Measurements from ENCODE around the gene PRKCA. TPM values are rescaled to one million over a fixed set of nuclear protein-coding genes. Genes with fewer than 3 reads are reported as not detected.
A peak's percentile ranks its signal among the peaks of the same experiment; 100 is the strongest.

Gene PRKCA
- total RNA-seq, 1 experiment from 2014 or later, result 29.6 TPM

DNA sequence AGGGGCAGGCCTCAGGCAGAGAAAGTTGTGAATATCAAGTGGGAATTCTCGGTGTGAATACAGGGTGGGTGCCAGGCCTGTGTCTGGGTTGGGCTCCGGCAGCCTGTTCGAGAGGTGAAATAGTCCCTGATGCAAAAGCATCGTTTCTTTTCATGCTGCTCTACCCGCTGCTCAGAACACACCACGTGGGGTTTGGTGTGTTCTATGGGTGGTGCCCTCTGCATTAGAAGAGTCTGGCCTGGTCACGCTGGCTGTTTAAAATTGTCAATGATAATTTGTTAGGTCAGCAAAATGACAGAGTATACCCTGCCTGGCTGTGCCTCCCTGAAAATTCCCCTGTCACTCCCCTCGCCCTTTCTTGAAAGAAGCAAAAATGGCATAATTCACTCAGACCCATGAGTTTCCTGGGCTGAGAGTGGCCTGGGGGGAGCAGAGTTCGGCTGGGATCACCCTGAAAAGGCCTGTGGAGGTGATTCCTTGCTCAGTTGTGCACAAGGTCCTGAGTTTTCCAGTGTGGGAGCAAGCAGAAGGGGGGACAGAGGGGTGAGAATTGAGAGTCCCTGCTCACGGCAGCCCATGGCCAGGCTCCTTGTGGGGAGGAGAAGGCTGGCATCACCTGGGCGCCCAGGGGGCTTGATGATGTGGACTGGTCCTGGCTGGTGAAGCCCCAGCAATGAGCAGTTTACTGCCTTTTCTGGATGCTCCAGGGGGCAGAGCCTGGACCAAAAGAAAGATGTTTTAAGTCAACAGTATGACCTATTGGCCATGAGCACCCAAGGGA lies 535.7 kb downstream of the PRKCA start:
- peak in 1 of 2 experiments; percentile 14 for DNase-seq
- CTCF ChIA-PET, result no interaction called here
- peaks cover 13% of the 10 kb centered on the region for H3K27me3 Mint-ChIP-seq (ENCODE audit: insufficient read depth, unreplicated experiment)

DNA sequence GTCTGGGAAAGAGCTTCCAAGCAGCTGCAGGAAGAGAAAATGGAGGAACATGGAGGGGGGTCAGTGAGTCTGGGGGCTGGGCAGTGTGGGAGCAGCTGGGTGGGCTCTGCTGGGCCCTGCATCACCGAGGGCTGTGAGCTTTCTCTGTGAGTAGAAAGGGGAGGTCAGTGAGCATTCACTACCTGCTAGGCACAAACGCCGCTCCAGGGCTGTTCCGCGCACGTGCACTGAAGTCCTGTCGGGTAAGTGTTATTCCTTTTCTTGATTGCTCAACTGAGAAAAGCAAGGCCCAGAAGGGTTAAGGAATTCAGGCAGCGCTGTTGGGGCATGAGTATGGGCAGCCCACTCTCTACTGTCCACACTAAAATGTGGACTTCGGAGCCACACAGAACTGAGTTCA lies 537.2 kb downstream of the PRKCA start:
- Mint-ChIP-seq H3K27ac (ENCODE audit: unreplicated experiment) (no peak overlapping the region), H3K4me1 (ENCODE audit: low read depth, unreplicated experiment) (no peaks in the 10 kb centered on the region), H3K9me3 (ENCODE audit: unreplicated experiment) (no peaks in the 10 kb centered on the region), H3K4me3 (ENCODE audit: unreplicated experiment) (no peak overlapping the region), H3K36me3 (ENCODE audit: insufficient read depth, unreplicated experiment) (no peaks in the 10 kb centered on the region), H3K27me3 (ENCODE audit: insufficient read depth, unreplicated experiment) (peaks cover 10% of the 10 kb centered on the region)
- peaks cover 4% of the 10 kb centered on the region; the same call in 1 of the 2 replicates for H3K4me1 ChIP-seq
- no TSS peak for BruUV-seq (replicated peaks)
- H3K27me3 ChIP-seq (replicated peaks; ENCODE audit: control insufficient read depth, insufficient read depth, low read length), result no peaks in the 10 kb centered on the region
- ChIA-PET CTCF (no interaction called here), POLR2A (no interaction called here)
- H3K4me3 ChIP-seq (ENCODE audit: low read depth, low read length), result no peak overlapping the region
- TF ChIP-seq, protein P1, sequence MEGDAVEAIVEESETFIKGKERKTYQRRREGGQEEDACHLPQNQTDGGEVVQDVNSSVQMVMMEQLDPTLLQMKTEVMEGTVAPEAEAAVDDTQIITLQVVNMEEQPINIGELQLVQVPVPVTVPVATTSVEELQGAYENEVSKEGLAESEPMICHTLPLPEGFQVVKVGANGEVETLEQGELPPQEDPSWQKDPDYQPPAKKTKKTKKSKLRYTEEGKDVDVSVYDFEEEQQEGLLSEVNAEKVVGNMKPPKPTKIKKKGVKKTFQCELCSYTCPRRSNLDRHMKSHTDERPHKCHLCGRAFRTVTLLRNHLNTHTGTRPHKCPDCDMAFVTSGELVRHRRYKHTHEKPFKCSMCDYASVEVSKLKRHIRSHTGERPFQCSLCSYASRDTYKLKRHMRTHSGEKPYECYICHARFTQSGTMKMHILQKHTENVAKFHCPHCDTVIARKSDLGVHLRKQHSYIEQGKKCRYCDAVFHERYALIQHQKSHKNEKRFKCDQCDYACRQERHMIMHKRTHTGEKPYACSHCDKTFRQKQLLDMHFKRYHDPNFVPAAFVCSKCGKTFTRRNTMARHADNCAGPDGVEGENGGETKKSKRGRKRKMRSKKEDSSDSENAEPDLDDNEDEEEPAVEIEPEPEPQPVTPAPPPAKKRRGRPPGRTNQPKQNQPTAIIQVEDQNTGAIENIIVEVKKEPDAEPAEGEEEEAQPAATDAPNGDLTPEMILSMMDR (IDR thresholded peaks at IDR 0.05; ENCODE audit: insufficient read depth in 1 of 2, low read depth in 1 of 2, low read length in 1 of 2, severe bottlenecking in 1 of 2, unreplicated experiment in 1 of 2), result no peak
- H3K9me3 ChIP-seq, result no peaks in the 10 kb centered on the region
- no peaks in the 10 kb centered on the region for H3K36me3 ChIP-seq (ENCODE audit: control insufficient read depth, insufficient read depth, low read length)
- intact Hi-C loops (cut with micrococcal nuclease; ENCODE audit: unreplicated experiment), result no loop called here
- DNase-seq, result peak in 1 of 2 experiments; percentile 11

More for the DNA sequence above, 535.7 kb downstream of the PRKCA start:
- BruUV-seq (replicated peaks), result no TSS peak
- no peaks in the 10 kb centered on the region for H3K9me3 ChIP-seq
- no peak overlapping the region for H3K4me3 Mint-ChIP-seq (ENCODE audit: unreplicated experiment)
- no peaks in the 10 kb centered on the region for H3K9me3 Mint-ChIP-seq (ENCODE audit: unreplicated experiment)
- no peaks in the 10 kb centered on the region for H3K36me3 Mint-ChIP-seq (ENCODE audit: insufficient read depth, unreplicated experiment)
- no peaks in the 10 kb centered on the region for H3K27me3 ChIP-seq (replicated peaks; ENCODE audit: control insufficient read depth, insufficient read depth, low read length)
- H3K4me1 ChIP-seq, result peaks cover 4% of the 10 kb centered on the region; the same call in 1 of the 2 replicates
- TF ChIP-seq, protein P1 (IDR thresholded peaks at IDR 0.05; ENCODE audit: insufficient read depth in 1 of 2, low read depth in 1 of 2, low read length in 1 of 2, severe bottlenecking in 1 of 2, unreplicated experiment in 1 of 2), result no peak
- no peak overlapping the region for H3K4me3 ChIP-seq (ENCODE audit: low read depth, low read length)
- no peaks in the 10 kb centered on the region for H3K4me1 Mint-ChIP-seq (ENCODE audit: low read depth, unreplicated experiment)
- intact Hi-C loops (cut with micrococcal nuclease; ENCODE audit: unreplicated experiment), result no loop called here
- POLR2A ChIA-PET, result no interaction called here
- H3K27ac Mint-ChIP-seq (ENCODE audit: unreplicated experiment), result no peak overlapping the region
- H3K36me3 ChIP-seq (ENCODE audit: control insufficient read depth, insufficient read depth, low read length), result no peaks in the 10 kb centered on the region

DNA sequence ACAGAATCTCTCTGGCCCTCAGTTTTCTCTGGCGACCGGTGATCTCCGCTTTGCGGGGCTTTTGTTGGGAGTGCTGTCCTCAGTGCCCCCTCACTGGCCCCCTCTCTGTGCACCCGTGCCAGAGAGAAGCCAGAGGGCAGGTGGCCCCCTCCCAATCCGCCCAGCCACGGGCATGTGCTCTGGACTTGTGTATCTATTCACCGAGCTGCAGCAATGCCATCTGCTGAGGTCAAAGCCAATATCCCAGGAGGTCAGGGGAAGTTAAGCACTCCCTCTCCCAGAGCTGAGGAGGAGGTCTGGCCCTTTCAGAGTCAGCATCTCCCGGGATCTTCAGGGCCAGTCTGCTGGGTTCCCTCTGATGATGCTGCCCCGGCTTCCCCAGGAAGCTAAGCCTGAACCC lies 537.6 kb downstream of the PRKCA start:
- Mint-ChIP-seq H3K9me3 (ENCODE audit: unreplicated experiment) (no peaks in the 10 kb centered on the region), H3K27me3 (ENCODE audit: insufficient read depth, unreplicated experiment) (peaks cover 12% of the 10 kb centered on the region), H3K36me3 (ENCODE audit: insufficient read depth, unreplicated experiment) (no peaks in the 10 kb centered on the region), H3K27ac (ENCODE audit: unreplicated experiment) (no peak overlapping the region), H3K4me1 (ENCODE audit: low read depth, unreplicated experiment) (no peaks in the 10 kb centered on the region), H3K4me3 (ENCODE audit: unreplicated experiment) (no peak overlapping the region)
- no TSS peak for BruUV-seq (replicated peaks)
- POLR2A ChIA-PET, result no interaction called here
- Histone ChIP-seq H3K36me3 (ENCODE audit: control insufficient read depth, insufficient read depth, low read length) (no peaks in the 10 kb centered on the region), H3K9me3 (no peaks in the 10 kb centered on the region), H3K27me3 (replicated peaks; ENCODE audit: control insufficient read depth, insufficient read depth, low read length) (no peaks in the 10 kb centered on the region), H3K4me3 (ENCODE audit: low read depth, low read length) (no peak overlapping the region), H3K4me1 (peaks cover 3% of the 10 kb centered on the region; the same call in 1 of the 2 replicates)
- intact Hi-C loops (cut with micrococcal nuclease; ENCODE audit: unreplicated experiment), result no loop called here
- peak in 1 of 2 experiments; percentile 5 for DNase-seq
- TF ChIP-seq, protein P1 (IDR thresholded peaks at IDR 0.05; ENCODE audit: insufficient read depth in 1 of 2, low read depth in 1 of 2, low read length in 1 of 2, severe bottlenecking in 1 of 2, unreplicated experiment in 1 of 2), result no peak
- CTCF ChIA-PET, result no interaction called here

Measured in Caco-2 (cell line).